Inflammatory macrophage treated with lipopolysaccharide for 1 hour (primary cell): Measurements from ENCODE around the gene DUSP1.

Source experiments
- DNase-seq, 2 donors: peaks; one replicate each; pipeline ENCODE4 v3.0.0-alpha.2; 2020 to 2022

DUSP1 gene, protein sequence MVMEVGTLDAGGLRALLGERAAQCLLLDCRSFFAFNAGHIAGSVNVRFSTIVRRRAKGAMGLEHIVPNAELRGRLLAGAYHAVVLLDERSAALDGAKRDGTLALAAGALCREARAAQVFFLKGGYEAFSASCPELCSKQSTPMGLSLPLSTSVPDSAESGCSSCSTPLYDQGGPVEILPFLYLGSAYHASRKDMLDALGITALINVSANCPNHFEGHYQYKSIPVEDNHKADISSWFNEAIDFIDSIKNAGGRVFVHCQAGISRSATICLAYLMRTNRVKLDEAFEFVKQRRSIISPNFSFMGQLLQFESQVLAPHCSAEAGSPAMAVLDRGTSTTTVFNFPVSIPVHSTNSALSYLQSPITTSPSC

DNA sequence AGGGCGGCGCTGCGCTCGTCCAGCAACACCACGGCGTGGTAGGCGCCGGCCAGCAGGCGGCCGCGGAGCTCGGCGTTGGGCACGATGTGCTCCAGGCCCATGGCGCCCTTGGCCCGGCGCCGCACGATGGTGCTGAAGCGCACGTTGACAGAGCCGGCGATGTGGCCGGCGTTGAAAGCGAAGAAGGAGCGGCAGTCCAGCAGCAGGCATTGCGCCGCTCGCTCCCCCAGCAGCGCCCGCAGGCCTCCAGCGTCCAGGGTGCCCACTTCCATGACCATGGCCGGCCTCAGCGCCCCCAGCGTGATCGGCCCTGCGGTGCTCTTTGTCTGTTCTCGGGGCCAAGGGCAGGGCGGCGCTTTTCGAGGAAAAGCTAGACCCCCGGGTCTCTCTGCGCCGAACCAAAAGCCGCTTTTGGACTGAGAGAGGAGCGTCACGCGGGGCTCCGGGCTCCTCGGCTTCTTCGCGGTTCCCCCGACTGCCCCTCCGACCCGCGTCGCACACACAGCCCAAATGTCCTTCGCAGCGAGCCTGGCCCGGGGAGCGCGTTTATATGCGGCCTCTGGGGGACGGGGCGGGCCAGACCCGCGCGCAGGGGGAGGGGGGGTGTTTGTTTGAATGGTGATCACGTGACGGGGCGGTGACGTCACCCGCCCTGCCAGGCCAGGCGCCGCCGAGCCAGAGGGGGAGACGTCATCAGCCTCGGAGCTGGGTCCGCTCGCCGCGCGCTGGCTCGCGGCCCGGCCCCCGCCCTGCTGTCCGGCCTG is at the start of gene DUSP1:
Gene DUSP1 (minus strand): TSS at position 521 of the 764 bp plus-strand sequence. CDS start 243 bp downstream, at position 278.
- peak; percentile 94 to 99 for DNase-seq

DNA sequence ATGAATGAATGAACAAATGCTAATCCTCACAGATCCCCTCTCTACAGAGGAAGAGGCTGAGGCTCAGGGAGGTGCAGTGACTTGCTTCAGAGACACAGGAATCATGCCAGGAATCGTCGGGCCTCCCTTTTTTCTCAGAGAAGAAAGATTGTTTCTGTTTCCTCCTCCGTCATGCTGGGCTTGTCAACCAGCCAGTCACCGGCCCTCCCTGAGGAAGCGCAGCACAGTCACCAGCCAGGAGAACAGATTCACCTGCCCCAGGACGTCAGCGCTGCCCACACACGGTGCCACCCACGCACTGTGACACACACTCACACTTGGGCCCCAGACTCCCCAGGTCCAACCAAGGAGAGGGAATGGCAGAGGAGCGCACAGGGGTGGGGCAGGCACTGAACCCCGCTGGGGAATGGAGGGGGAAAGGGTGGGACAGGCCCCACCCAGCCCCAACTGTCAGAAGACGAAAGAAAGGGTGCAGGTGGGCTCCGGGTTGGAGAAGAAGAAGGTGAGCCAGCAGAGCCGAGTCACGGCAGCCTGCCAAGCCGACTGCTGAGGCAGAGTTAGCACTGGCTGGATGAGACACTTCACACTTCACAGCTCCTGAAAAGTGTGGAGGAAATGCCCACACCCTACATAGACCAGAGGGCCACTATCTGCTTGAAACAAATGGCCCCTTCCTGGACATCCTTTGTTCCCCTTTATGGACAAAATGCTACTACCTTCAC is 49.2 kb upstream of the DUSP1 start:
- DNase-seq, result no peak

DNA sequence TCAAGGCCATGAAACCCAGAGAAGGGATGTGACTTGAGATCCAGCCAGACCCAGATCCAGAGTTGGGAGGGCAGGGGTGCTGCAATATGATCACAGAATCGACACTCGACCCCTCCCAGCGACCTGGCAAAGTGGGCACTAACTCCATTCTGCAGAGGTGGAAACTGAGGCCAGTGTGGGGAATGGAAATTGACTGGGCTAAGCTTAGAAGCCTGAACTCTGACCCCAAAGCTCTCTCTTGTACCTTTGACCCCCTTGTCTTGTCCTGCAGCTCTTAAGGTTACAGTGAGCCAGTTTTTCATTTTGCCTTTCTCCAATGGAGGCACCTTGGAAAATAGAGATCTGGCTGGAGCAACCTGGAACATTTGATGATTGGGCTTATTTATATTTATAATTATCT is 48.6 kb upstream of the DUSP1 start:
- DNase-seq, result no peak

DNA sequence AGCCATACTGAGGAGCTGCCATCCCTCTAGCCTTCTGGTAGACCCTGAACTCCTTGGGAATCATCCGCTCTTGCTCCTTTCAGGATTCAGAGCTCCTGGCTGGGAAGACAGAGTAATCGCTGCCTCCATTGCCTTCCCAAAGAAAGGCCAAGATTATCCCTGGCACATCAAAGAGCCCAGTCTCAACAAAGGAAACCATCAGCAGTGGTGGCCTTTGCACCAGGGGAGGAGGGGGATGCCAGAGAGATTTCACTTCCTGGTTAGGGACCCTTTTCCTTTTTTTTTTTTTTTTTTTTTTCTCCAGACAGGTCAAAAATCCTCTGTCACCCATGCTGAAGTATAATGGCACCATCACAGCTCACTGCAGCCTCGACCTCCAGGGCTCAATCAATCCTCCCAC is 47.1 kb upstream of the DUSP1 start:
- DNase-seq, result no peak

DNA sequence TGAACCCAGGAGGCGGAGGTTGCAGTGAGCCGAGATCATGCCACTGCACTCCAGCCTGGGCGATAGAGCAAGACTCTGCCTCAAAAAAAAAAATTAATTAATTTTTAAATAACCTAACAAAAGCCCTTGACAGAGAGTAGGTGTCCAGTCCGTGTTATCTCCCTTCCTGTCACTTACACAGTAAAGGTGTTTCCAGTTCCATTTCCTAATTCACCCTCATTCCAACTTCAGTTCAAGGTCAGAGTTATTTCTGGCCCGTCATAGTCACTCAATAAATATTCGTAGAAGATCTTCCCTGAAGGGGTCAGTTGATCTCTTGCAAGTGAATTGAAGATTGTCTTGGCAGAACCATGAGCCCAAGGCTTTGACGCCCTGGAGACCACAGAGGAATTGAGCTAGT is 46.7 kb upstream of the DUSP1 start:
- no peak for DNase-seq

DNA sequence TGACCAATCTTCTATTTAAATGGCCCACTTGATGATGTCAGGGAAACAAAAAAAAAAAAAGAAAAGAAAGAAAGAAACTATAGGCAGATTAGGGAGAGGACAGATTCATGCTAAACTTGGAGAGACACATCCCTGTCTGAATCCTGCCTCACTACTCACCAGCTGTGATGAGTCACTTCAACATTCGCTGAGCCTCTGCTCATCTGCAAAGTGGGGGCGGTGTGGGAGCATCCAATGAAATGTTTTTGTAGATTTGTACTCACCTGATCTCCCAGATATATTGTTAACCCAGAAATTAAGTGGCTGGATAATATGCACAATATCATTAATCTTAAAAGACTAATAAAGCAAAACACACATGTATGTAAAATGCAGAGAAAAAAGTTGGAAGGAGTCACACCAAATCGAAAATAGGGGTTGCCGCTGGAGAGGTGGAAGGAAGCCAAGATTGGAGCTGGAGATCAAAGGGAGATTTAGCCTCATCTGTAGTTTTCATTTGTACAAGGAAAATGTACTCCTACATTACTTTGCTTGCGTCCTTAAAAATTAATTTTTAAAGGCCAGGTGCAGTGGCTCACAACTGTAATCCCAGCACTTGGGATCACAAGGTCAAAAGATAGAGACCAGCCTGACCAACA is 46.0 kb upstream of the DUSP1 start:
- peak in 1 of 2 donors; percentile 69 for DNase-seq

DNA sequence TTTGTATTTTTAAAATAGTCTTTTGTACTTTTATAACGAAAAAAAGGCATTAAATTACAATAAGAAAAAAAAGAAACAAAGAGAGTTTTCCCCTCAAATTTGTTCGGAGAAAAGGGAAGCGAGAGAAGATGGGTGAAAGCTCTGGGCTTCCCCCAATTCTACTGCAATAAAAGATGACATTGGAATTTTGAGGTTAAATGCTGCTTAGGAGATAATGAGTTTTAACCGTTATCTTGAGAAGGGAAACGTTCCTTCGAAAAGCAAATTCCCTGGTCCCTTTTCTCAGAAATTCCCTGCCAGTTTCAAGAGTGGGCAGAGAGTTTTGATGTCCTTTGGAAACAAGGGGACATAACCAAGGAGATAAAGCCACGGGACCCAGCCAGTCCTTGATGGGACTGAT is 44.6 kb upstream of the DUSP1 start:
- peak; percentile 74 to 77 for DNase-seq

DNA sequence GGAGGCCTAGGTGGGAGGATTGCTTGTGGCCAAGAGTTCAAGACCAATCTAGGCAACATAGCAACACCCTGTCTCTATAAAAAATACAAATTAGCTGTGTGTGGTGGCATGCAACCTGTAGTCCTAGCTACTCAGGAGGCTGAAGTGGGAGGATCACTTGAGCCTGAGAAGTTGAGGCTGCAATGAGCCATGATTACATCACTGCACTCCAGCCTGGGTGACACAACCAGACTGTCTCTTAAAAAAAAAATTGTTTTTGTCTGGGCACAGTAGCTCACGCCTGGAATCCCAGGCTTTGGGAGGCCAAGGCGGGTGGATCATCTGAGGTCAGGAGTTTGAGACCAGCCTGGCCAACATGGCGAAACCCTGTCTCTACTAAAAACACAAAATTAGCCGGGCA is 40.0 kb upstream of the DUSP1 start:
- peak in 1 of 2 donors; percentile 49 for DNase-seq

DNA sequence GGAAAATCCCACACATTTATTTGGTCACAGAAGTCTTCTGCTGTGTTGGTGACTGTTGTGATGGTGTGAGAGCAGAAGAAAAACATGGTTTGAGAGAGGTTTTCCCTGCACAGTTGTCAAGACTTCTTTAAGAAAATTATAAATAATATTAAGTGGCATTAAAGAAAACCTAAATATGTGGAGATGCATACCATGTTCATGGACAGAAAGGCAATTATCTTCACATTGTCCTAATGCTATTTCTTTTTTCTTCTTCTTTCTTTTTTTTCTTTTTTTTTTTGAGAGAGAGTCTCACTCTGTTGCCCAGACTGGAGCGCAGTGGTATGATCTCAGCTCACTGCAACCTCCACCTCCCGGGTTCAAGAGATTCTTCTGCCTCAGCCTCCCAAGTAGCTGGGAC is 38.8 kb upstream of the DUSP1 start:
- DNase-seq, result no peak

DNA sequence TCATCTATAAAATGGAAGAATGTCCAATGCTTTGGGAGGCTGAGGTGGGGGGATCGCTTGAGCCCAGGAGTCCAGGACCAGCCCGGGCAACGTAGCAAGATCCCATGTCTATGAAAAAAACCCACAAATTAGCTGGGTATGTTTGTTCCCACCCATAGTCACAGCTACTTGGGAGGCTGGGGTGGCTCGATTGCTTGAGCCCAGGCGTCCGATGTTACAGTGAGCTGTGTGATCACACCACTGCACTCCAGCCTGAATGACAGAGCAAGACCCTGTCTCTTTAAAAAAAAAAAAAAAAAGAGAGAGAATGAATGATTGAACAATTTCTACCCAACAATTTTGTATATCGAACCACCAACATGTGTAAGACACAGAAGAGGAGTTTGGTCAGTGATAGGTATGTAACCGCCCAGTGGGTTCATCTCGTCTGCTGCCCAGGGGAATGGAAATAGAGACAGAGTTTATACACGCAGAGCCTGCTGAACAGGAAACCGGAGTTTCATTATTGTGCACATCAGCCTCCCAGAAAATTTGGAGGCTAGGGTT is 36.8 kb upstream of the DUSP1 start:
- DNase-seq, result no peak

DNA sequence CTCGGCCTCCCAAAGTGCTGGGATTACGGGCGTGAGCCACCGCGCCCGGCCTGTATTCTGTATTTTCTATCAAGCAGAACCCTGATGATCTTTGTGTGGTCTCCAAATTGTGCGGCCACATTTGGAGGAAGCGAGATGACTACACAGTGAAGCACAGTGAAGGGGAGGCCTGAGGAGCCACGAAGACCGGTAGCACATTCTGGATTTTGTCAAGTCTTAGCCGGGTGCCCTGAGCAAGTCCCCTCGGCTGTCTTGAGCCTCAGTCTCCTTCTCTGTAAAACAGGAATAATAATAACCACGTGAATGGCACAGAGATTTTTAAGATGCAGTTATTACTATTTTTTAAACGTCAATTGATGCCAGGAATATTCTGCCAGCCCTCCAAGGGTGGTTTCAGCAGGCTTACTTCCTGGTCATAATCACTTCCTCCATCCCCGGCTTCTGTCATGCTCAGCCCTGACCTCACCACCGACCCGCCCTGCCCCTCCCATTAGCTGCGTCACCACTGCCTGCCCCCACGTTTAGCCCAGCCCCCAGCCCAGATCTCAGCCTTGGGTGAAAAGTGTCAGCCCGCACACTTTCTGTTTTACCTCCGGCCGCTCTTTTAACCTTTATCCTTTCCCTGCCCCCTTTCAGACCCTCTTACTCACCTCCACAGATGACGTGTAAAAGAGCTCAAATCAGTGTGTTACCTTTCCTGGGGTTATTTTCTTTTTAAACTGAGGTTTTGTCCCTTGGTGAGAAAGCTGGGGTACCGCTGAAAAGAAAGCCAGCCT is 36.1 kb upstream of the DUSP1 start:
- peak; percentile 94 to 96 for DNase-seq

DNA sequence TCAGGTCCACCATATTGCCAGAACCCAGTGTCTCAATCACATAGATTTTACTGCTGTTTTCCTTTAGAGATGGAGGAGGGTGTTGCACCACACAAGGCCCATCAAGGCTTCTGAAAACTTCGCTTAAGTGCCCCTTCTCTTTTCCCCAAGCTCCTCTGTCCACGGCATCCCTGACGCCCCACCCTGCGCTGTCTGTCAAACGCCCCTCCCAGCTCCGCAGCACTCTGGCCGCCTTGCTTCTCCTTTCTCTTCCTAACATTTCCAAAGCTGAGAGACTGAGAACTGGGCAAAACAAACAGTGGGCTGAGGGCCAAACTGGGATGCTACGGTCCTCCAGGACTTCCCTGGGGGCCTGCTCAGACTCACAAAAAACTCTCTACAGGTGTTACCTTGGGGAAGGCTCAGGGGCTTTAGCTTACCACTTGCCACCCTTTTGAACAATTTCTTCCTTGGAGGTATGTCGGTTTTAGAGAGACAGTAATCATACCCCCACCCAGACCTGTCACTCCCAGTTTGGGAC is 34.8 kb upstream of the DUSP1 start:
- DNase-seq, result no peak

DNA sequence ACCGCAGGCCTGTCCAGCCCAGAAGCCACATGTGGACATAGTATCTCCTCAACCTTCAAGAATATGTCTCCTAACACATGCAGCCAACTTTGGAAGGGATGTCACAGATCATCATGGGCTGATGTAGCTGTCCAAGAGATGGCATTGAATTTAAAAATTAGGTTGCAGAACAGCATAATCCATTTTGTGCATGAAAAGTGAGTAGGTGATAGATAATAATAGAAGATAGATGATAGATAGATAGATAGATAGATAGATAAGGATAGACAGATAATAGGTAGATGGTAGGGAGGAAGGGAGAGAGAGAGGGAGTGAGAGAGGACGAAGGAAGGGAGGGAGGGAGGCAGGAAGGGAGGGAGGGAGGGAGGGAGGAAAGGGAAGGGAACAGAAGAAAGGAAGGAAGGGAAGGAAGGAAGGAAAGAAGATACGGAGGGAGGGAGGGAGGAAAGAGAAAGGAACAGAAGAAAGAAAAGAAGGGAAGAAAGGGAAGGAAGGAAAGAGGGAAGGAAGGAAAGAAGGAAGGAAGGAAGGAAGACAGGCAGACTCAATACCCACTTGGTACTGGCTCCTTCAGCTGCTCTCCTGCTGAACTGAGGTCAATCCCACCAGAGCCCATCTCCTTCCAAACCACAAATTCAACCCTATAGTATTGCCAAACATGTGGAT is 34.2 kb upstream of the DUSP1 start:
- no peak for DNase-seq

DNA sequence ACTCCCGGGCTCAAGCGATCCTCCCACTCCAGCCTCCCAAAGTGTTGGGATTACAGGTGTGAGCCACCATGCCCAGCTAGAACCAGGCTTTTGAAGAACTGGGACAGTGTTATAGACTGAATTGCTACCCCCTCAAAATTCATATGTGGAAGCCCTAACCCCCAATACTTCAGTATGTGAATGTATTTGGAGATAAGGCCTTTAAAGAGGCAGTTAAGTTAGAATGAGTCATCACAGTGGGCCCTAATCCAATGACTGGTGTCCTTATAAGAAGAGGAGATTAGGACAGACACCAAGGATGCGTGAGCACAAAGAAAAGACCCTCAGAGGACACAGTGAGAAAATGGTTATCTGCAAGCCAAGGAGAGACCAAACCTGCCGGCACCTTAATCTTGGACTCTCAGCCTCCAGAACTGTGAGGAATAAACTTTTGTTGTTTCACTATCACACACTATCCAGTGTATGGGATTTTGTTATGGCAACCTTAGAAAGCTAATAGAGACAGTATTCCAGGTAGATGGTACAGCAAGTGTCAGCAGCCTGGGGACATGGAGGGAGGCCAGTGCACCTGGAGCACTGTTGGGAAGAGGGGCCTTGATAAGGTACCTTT is 31.7 kb upstream of the DUSP1 start:
- DNase-seq, result no peak

DNA sequence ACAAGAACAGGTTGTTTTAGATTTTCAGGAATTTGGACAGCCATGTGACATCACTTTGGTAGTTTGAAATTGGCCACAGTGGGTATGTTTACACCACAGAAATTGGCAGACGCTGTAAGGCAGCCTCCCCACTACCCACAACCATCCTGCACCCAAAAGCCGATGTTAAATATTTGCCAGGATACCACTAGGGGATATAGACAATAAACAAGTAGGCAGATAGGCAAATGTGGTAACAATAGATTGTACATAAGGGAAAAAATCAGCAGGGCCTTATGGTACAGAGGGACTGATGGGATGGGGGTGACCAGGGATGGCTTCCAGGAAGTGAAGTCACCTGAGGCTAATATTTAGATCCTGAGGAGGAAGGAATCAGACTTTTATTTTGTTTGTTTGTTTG is 31.1 kb upstream of the DUSP1 start:
- DNase-seq, result no peak

DNA sequence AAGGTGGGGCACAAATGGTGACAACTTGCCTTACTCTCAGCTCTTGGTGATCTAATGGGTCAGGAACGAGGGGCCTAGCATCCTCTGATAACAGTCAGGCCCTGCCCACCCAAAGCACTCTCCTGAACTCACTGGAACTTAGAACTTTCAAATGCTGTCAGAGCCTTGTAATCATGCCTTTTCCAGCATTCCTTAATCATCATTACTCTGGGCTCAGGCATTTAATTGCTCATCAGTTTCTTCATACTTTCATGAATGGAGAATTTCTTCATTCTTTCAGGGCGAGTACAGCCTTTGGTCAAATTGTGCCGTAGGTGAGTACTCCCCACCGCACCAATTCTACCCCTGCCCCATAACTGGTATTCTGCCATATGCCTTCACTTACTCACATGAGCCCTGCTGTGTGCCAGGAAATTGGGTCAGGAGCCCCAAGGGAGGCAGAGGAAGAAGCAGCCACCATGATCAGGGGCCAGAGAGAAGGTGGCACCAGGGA is 30.2 kb upstream of the DUSP1 start:
- peak; percentile 68 to 86 for DNase-seq

DNA sequence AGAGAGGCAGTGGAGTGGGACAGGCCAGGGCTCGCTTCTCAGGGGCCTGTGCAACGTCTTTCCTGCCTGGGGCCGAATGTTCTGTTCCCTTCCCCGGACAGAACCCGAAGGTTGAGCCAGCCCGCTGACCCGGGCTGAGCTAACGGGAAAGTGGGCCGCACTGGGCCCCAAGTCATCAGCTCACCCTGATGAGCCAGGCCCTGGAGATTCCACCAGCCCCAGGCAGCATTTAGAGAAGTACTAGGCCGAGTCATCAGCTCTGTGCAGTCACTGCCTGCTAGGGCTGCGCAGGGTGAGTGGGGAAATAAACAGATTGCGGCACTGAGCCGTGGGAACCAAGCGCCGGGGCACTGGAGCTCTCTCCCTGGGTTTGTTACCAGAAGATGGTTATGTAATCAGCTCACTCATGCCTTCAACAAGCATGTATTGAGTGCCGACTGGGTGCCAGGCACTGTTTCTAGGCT is 29.1 kb upstream of the DUSP1 start:
- peak; percentile 98 to 100 for DNase-seq

DNA sequence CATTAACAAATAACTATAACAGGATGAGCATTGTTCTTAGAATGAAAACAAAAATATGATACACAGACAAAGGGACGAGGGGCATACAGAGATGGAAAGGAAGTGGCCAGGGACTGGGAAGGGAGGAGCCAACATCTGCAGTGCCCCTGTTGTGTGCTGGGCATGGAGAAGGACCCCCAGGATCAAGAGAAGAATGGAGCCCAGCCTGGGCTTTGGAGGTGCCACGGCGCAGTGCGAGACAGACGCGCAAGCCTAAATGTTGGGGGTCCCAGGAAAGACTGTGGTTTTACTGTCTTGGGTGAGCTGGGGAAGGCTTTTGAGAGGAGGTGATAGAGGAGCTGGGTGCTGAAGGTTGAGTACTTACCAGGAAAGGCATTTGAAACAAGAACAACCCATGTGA is 28.4 kb upstream of the DUSP1 start:
- no peak for DNase-seq

DNA sequence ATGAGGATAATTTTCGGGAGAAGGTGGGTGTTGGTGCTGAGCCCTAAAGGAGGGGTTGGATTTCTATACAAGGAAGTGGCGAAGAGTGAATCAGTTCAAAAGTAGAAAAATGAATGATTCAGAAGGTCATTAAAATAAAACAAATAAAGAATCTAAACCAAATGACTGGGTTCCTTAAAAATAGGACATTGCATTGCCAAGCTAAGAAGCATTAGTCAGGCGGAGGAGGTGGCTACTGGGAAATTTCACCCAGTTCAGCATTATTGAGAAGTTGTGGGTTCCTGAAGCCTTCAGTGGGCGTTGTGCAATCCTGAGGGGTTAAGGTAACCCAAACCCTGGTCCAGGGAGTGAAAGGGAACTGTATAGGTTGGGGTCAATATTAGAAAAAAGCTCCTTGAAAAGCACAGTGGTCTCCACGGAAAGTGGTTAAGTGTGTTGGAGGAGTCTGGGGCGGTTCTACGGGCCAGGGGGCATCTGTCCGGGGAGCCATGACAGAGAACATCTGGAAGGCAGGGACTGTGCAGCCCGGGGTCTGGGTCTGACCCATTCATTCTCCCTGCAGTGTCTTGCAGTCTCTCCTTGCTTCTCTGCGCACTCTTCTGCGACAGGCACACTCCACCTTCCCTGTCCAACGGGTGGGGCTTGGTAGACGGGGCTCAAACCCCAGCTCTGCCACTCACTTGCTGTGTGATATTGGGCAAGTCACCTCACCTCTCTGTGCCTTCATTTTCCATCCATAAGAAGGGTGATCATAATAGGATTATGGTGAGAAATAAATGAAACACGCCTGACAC is 27.6 kb upstream of the DUSP1 start:
- DNase-seq, result peak; percentile 96 to 97
